ENCODE results near the gene TRPV3.

DNA sequence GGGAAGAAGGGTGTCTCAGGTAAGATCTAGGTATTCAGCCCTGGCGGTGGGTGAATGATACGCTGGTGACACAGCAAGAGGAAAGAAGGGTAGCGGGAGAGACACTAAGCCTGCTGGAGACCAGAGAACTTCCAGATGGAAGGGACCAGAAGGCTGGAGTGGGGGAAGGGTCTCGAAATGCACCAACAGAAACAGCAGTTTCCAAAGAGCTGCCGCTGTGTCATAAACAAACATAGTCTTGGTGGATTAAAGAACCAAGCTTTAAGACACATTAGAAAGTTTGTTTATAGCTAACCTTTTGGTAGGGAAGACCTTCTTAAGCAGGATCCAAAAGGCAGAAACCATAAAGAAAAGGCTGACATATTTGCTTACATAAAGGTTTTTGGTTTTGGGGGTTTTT is 20.9 kb downstream of the TRPV3 start:
- TF ChIP-seq, protein P1, sequence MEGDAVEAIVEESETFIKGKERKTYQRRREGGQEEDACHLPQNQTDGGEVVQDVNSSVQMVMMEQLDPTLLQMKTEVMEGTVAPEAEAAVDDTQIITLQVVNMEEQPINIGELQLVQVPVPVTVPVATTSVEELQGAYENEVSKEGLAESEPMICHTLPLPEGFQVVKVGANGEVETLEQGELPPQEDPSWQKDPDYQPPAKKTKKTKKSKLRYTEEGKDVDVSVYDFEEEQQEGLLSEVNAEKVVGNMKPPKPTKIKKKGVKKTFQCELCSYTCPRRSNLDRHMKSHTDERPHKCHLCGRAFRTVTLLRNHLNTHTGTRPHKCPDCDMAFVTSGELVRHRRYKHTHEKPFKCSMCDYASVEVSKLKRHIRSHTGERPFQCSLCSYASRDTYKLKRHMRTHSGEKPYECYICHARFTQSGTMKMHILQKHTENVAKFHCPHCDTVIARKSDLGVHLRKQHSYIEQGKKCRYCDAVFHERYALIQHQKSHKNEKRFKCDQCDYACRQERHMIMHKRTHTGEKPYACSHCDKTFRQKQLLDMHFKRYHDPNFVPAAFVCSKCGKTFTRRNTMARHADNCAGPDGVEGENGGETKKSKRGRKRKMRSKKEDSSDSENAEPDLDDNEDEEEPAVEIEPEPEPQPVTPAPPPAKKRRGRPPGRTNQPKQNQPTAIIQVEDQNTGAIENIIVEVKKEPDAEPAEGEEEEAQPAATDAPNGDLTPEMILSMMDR (IDR thresholded peaks at IDR 0.05; ENCODE audit: low read depth, low read length, poor library complexity, severe bottlenecking) = no peak
- no peak for TF ChIP-seq EZH2phosphoT487 (IDR thresholded peaks at IDR 0.05; ENCODE audit: borderline replicate concordance, low read length)
